ENCODE measurements around the gene UQCC3.

GRCh38 chr11:62627713-62628112 lies 43.8 kb upstream of the UQCC3 start:
- no peak for TF ChIP-seq CTCF (IDR thresholded peaks at IDR 0.05)
- no peak for TF ChIP-seq POLR2A (IDR thresholded peaks at IDR 0.05)
